ENCODE results near the gene SYT10.

DNA sequence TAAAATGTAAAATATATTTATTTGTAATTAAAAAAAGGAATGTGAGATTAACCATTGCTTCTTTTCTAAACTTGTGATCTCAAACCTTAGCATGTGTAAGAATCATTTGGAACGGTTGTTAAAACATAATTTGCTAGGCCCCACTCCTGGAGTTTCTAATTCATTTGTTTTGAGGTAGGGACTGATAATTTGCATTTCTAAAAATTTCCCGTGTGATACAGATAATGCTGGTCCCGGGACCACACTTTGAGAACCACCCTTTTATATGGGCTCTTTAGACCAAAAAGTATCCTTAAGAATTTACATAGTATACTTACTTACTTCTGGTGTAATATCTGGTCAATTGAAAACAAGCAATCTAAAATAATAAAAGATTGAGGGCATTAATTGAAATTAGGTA lies 10.9 kb upstream of the SYT10 start:
- TF ChIP-seq FOXK1 (CRISPR knock-in tag; IDR thresholded peaks at IDR 0.05): no peak
- TF ChIP-seq CTCF (IDR thresholded peaks at IDR 0.05): no peak
- no peak for TF ChIP-seq ATF2 (CRISPR knock-in tag; IDR thresholded peaks at IDR 0.05; ENCODE audit: borderline replicate concordance, low read depth)
